ENCODE data around the gene CDC73.

GRCh38 chr1:193183019-193183627 is 61.3 kb downstream of the CDC73 start:
- TF ChIP-seq GATA2 (IDR thresholded peaks at IDR 0.05; ENCODE audit: low read depth, low read length) (no peak), GATA3 (IDR thresholded peaks at IDR 0.05; ENCODE audit: low read depth, low read length) (no peak)
